Renal pelvis (tissue), 4 donors: ENCODE measurements around the gene KCNN1. TPM values are rescaled to one million over a fixed set of nuclear protein-coding genes. Genes with fewer than 3 reads are reported as not detected.
"Not testable (repeated sequence)": the region's sequence is repeated elsewhere in the genome, so short reads cannot be mapped to it uniquely, and the experiment has no call there.

Experiments used
- DNase-seq: peaks from one replicate; pipeline ENCODE4 v3.0.0-alpha.2; 2013
- polyA plus RNA-seq, 3 donors: library from polyadenylated mRNA; unstranded; fragments of 120-200 nt; gene quantifications; one replicate each; pipeline ENCODE4 v1.2.1, GENCODE V29; 2013; ENCODE audit not compliant: insufficient read length in 3 of 3

KCNN1 gene
- polyA plus RNA-seq, 3 donors: 5.1 to 8.6 (median 7.4) TPM

DNA sequence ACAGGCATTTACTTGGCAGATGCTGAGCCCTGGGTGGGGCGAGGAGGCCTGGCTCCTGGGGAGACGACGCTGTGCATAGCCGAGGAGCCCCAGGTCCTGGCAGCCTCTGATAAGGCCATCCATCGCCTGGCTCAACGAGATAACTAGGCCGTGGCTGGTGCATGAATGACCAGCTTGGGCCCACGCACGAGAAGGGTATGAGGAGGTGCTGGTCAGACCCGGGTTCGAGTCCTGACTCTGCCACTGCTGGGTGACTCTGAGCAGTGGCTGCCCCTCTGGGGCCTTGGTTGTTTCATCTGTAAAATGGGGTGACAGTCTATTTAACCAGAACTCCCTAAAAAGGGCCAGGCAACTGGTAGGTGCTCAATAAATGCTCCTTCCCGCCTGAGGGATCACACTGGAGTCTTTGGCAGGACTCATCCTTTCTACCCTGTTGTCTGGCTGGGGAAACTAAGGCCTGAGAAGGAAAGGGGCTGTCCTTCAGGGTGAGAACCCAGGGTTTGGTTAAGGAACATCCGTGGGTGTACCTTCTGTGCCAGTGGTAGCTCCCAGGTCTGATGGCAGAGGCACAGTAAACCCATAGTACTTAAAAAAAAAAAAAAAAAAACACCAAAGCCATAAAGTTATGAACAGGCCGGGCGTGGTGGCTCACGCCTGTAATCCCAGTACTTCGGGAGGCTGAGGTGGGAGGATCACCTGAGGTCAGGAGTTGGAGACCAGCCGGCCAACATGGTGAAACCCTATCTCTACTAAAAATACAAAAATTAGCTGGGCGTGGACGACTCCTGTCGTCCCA, 33.0 kb downstream of the KCNN1 start:
- DNase-seq: no peak

DNA sequence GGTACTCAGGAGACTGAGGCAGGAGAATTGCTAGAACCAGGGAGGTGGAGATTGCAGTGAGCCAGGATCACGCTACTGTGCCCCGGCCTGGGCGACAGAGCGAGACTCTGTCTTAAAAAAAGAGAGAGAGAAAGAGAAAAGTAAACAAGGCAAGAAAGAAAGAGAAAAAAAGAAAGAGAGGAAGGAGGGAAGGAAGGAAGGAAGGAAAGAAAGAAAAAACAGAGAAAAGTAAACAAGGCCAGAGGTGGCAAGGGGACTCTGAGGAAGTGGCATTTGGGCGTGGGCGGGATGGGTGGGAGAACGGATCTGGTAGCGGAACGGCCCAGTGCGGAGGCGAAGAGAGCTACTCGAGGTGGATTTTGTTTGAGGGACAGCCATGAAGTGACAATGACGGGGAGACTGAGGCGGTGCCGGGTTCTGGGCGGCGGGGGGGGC, 33.6 kb downstream of the KCNN1 start:
- DNase-seq: no peak

DNA sequence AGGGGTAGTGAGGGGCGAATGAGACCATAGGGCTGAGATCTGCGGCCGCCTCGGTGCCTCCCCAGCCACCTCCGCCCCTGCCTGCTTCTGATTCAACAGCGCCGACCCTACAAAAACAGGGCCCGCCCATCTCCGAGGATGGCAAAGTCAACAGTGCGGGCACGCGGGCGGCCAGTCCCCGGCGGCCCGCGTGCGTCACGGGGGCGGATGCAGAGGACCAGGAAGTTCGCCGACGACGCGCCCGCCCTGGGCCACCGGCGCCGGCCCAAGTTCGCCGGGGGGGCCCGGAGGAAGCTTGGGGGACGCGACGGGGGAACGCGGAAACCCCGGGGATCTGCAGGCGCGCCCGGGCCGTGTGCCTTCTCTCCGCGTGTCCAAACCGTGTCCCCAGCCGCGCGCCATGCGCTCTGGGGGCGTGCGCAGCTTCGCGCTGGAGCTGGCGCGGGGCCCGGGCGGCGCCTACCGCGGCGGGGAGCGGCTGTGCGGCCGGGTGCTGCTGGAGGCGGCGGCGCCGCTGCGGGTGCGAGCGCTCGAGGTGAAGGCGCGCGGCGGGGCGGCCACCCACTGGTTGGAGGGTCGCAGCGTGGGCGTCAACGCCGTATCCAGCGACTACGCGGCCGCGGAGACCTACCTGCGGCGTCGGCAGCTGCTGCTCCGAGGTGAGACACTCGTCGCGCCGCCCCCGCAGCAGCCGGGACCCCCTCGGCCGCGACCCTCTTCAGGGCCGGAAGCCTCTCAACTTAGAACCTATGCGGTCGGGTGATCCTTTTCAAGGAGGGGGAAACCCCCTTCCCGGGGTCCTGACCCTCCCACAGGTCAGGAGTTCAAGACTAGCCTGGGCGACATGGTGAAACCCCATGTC, 34.2 kb downstream of the KCNN1 start:
- no peak for DNase-seq

DNA sequence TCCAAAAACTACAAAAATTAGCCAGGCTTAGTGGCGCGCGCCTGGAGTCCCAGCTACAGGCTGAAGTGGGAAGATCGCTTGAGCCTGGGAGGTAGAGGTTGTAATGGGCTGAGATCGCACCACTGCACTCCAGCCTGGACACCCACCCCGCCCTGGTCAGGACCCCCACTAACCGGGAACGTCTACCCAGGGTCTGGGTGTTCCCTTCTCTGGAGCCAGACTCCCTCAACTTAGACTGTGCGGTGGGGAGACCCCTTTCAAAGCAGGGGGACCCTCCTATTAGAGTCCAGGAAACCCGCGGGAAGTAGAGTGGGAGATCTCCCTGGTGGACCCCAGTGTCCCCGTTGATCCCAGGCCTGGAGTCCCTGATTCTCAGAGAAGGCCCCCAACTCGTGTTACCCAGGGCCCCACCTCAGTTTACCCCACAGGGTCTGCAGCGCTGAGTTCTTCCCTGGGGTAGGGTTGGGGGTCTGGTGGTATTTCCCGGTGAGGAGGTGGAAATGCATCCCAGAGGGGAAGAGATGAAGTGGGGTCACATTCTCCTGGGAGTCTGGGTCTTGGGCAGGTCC, 35.0 kb downstream of the KCNN1 start:
- DNase-seq: no peak

DNA sequence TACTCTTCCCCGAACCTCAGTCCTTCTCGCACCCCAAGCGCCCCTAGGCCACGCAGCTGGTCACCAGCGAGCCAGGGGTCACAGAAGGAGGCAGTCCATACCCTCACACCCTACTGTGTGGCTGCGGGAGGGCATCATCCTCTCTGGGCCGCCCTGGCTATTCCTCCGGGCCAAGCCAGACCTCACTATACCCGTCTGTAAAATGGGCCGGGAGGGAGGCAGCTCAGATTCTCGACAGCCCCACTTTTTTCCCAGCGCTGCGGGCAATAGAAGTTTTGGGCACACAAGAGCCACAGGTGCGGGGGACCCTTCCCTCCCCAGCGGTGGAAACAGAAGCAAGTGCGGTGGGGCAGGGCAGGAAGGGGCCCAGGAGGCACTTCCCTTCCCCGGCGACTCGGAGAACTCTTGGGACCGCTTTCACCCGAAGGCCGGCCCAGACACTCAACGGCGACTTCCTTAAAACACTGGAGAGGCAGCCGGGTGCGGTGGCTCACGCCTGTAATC, 35.5 kb downstream of the KCNN1 start:
- no peak for DNase-seq

DNA sequence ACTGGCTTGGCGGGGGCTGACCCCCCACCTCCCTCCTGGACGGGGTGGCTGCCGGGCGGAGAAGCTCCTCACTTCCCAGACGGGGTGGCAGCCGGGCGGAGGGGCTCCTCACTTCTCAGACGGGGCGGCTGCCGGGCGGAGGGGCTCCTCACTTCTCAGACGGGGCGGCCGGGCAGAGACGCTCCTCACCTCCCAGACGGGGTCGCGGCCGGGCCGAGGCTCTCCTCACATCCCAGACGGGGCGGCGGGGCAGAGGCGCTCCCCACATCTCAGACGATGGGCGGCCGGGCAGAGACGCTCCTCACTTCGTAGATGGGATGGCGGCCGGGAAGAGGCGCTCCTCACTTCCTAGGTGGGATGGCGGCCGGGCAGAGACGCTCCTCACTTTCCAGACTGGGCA, 38.8 kb downstream of the KCNN1 start:
- DNase-seq: not testable (repeated sequence)

DNA sequence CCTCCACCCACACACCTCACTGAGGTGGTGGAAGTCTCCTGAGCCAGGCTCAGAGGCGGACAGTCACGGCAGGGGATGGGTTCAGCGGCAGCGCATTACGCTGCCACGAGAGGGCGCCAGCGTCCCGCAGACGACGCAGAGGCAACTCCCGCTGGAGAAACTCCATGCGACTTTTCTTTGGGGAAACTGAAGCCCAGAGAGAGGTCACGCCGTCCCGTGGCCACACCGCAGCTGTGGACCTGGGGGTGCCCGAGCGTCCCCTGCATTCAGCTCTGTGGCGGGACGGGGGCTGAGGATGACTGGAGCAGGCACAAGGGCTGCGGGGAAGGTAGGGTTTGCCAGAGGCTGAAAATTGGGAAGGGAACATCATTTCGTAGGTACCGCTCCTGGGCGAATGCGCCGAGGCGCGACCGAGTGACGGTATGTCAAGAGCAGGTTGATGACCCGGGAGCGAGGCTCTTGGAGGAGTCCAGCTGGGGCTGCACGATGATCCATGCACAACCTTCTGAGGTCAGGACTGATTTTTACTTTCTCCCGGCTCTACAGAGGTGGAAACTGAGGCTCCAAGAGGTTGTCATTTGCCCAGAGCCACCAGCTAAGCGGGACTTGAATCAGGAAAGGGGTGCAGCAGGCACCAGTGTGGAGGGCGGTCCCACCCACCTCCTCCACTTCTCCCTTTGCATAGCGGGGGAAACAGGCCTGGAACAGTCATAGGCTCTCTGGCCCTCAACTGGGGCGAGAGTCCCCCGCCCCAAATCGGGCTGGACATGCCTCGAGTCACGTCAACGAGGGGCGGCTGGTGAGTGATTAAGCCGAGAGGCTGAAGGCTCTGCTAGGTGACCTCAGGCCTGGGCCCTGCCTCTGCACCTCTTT, 40.4 kb downstream of the KCNN1 start:
- DNase-seq: peak; percentile 73

DNA sequence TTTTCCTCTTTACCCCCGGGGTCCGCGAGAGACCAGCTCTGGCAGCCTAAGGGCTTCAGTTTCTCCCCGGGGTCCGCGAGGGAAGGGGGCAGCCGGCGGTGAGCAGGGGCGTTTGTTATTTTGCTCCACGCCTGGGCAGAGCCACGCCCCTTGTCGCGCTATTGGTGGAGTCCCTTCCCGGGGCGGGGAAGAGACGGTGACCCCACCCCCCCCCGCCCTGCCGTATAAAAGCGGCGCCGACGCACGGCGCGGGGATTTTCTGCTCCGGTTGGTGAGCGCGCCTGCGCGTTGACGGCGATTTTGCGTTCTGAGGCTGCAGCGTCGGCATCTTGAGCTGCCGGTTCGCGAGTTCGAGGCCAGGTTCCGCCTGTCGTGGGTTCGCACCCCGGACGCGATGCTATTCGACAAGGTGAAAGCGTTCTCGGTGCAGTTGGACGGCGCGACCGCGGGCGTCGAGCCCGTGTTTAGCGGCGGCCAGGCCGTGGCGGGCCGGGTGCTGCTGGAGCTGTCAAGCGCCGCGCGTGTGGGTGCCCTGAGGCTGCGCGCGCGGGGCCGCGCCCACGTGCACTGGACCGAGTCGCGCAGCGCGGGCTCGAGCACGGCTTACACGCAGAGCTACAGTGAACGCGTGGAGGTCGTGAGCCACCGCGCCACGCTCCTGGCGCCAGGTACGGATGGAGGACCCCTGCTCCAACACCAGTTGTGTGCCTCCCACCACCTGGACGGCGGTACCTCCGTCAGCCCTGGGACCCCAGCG, 41.2 kb downstream of the KCNN1 start, which contains the start of gene ARRDC2:
TSS of gene ARRDC2 (plus strand) at position 254 of the 757 bp plus-strand sequence. CDS start at position 395, 141 bp downstream.
- DNase-seq: peak; percentile 95

DNA sequence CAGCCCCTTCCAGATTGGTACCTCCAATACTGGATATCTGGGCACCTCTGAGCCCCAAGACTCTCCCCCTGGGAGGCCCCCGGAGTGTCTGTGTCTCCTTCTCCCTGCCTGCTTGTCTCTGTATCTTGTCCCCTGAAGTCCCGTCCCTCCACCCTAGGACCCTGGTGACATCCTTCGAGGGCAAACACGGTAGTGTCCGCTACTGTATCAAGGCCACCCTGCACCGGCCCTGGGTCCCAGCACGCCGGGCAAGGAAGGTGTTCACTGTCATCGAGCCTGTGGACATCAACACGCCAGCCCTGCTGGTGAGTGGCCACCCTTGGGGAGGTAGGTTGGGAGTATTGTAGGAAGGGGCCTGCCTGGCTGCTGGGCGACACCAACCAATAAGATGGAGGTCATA, 41.9 kb downstream of the KCNN1 start:
- DNase-seq: no peak

DNA sequence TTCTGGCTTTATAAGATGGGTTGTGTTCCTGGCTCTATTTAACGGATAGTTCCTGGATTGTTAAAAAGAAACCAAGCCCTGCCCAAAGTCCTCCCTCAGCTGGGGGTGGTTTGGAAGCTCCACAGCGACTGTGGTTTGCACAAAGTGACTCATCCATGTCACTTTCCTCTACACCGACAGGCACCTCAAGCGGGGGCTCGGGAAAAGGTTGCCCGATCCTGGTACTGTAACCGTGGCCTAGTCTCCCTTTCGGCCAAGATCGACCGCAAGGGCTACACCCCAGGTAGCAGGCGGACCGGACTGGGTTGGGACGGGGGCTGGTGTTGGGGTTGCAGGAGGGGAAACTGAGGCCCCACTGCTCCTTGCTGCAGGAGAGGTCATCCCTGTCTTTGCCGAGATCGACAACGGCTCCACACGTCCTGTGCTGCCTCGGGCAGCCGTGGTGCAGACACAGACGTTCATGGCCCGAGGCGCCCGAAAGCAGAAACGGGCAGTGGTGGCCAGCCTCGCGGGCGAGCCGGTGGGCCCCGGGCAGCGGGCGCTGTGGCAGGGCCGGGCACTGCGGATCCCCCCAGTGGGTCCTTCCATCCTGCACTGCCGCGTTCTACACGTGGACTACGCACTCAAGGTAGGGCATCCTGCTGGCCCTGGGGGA, 42.6 kb downstream of the KCNN1 start:
- no peak for DNase-seq

DNA sequence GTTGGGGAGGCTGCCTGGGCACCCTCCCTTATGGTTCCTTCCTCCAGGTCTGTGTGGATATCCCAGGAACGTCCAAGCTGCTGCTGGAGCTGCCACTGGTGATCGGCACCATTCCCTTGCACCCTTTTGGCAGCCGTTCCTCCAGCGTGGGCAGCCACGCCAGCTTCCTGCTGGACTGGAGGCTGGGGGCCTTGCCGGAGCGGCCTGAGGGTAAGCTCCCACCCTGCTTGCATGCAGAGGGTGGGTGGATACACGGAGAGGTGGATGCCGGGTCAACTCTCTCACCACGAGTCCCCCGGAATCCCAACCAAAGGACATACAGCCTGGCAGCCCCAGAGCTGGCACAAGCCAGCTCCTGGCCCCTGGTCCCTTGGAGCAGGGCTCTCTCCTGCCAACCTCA, 43.2 kb downstream of the KCNN1 start:
- no peak for DNase-seq

DNA sequence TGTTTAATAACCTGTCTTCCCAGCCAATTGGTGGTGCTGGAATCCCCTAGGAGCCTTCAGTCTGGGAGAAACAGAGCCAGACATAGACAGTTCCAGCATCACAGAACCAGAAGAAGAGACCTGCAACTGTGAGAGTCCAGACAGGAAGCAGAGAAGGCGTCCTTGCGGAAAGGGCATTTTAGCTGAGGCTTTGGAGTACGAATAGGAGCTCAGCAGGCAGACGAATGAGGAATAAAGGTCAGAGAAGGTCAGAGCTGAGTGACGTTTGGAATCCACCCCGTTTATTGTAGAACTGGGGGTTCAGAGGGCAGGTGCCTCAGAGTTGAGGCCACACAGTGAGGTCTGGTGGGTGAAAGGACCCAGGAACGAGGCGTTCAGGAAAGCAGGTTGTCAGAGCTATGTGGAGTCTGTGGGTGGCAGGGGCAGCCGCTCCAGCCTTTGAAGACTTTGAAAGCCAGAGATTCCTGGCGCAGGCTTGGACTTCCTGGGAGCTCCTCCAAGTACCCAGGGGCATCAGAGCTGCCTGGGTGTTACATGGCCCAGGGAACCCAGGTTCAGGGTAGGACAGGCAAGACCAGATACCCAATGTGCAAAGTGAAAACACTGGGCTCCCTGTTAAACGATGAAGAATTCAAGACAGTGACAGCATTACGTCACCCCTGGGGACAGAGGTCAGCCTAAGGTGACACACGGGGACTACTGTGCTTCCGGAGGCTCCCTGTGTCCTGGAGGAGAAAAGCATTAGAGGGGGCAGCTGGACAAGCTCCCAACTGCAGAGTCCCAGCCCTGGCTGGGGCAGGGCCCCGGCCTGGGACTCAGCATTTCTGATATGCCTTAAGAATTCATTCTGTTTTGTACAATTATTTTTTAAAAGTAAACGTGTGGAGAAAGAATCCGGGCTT, 46.6 kb downstream of the KCNN1 start:
- no peak for DNase-seq

DNA sequence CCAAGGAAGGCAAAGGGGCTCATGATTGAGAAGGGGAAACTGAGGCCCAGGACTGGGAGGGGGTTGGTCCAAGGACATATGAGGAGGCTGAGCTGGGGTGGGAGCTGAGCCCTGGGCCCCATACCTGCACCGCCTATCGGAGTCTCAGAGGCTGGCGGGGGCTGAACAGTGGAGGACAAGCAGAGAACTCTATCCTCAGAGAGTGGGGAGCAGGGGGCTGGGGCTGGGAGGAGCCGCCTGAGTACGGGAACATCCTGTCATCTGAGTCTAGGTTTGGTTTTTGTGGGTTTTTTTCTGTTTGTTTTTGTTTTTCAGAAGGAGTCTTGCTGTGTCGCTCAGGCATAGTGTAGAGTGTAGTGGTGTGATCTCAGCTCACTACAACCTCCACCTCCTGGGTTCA, 47.3 kb downstream of the KCNN1 start:
- DNase-seq: no peak

DNA sequence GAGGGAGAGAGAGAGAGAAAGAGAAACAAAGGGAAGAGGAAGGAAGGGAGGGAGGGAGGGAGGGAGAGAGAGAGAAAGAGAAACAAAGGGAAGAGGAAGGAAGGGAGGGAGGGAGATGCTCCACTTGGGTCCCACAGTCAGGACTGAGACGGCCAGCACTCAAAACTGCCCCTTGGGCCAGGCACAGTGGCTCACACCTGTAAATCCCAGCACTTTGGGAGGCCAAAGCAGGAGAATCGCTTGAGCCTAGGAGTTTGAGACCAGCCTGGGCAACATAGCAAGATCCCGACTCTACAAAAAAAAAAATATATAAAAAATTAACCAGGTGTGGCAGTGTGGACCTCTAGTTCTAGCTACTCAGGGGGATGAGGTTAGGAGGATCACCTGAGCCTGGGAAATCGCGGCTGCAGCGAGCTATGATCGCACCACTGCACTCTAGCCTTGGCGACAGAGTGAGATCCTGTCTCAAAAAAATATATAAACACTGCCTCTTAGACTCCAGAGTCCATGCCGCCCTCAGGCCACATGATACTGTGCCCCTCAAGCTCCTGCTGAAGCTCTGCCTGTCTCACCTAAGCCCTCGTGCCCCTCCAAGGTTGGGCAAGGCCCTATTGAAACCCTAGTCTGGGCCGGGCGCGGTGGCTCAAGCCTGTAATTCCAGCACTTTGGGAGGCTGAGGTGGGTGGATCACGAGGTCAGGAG, 49.5 kb downstream of the KCNN1 start:
- no peak for DNase-seq

DNA sequence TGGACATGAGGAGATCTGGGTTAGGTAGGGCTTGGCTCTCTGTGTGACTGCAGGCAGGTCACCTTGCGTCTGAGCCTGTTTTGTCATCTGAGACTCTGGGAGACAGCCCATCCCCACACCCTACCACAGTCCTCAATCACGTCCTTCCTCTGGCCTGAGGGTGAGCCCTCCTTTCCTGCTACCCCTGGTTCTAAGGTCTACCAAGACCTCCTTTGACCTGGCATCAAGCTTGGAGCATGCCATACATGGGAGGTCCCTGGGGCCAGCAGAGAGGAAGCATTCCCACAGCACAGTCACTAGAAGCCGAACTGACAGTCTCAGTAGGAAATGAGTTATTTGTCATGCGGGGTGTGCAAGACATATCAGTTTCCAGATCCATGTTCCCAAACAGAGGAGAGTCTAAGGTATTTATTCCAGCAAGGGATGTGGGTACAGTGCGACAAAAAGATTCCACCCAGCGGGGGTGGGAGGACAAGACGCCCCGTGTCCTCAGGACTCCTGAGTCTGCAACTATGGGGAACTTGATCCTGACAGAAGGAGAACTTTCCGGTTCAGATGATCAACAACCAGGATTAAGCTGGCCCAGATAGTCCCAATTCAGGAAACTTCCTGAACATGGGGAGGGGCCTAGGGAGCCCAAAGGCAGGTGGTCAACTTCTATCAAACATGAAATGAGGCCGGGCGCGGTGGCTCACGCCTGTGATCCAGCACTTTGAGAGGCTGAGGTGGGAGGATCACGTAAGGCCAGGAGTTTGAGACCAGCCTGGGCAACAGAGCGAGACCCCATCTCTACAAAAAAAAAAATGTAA, 50.6 kb downstream of the KCNN1 start:
- no peak for DNase-seq

DNA sequence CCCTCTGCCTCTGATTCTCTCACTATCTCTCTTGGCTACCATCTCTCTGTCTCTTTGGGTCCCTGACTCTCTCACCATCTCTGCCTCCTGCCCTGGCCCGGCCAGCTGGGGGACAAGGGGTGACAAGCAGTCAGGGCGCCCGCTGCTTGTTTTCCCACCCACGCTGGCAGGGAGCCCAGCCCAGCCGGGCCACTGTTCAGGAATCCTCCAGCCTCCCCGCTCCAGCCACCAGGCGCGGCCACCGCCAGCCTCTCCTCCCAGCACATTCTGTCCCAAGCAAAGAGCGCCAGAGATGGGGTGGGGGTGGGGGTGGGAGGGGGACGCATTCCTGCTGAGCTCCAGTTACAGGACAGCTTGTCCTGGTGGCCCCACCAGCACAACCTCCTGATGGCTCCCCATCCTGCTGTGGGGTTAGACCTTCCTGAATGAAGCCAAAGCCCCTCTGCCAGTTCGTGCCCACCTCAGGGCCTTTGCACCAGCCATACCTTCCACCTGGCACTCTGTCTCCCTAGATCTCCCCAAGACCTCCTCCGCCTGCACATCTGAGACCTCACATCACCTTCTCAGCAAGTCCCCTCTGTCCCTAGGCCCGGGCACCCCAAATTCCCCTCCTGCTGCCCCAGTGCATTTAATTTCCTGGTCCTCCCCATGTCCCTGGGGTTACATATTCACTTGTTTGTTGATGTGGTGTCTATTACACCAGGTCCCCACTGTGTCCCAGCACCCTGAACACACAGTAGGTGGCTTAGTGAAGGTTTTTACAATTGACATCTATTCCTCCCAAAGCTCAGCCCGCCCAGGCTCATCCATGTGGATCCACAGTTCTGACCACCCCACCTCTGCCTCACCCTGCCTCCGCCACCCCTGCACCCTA, 53.5 kb downstream of the KCNN1 start:
- no peak for DNase-seq
